UCSD-AML1 (cell line): ENCODE results near the gene TEX51.

Source experiments
- DNase-seq: peaks from one replicate; lab custom pipeline; 2025; ENCODE audit not compliant: unreplicated experiment; lab: John Stamatoyannopoulos, UW

The TEX51 gene

DNA sequence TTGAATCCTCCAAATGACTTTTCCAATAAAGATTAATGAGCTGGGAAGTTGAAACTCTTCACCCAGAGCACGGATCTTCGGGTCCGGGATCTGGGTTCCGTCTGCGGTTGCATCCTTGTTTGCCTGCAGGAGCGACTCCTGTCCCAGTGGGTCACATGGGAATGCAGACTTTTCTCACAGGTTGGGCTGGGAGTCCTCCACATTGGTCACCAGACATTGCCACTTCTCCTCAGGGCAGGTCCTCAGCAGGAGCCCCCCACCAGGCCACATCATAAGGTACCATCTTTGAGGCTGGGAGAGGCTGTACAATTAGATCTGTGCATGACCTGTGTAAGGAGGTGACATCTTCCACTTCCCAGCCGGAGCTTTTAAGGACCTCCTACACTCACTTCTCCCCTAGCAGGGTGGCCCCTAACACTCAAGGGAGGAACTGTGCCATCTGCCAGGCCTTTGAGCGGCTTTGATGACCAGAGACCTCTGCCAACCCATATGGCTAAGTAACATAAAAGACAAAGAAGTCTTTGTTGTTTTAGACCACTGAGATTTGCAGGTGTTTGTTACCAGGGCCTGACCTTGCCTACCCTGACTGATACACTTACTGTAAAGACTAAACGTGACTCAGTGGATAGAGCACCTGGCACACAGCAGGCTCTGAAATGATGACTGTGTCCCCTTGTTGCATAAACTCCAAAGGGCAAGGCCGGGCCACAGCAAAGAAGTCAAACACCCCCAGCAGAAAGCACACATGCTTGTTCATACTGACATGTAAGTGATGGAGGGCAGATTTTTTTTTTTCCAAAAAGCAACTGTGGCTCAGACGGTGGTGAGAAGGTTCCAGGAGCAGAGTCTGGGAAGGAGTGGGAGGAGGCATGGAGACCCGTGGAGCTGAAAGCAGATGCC is 7.9 kb upstream of the TEX51 start:
- DNase-seq, result no peak

DNA sequence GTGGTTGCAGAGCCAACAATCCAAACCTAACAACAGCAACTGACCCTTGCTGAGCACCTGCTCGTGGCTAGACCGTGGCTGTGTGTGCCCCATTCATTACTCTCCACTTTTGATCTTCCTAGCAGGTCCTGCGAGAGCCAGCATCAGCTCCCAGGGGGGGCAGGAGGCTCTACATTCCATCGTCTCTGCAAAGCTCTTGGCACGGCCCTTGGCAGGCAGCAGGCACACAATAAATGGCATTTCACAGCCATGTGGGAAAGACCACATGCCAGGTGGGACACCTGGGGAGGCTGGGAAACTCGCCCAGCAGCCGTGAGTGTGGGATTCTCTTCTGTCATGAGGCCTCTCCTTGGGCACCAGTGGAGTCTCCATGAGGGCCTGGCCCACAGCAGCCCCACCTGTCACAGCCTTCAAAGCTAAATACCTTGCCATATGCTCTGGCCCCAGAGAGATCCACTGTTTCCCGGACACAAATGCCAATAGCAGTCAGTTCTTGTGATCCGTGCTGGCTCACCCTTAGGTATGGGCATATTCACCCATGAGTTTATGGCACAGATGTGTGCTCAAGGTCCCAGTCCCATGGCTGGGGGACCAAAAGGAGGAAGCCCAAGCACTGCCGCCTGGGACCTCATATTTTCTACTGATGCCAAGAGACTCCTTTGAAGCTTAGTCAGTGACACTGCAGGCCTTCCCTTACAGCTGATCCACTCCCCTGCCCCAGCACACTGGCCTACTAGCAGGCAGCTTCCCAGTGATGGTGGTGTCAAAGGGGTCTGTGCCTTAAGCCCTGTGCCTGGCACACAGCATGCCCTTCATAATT is 6.8 kb upstream of the TEX51 start:
- DNase-seq, result no peak

DNA sequence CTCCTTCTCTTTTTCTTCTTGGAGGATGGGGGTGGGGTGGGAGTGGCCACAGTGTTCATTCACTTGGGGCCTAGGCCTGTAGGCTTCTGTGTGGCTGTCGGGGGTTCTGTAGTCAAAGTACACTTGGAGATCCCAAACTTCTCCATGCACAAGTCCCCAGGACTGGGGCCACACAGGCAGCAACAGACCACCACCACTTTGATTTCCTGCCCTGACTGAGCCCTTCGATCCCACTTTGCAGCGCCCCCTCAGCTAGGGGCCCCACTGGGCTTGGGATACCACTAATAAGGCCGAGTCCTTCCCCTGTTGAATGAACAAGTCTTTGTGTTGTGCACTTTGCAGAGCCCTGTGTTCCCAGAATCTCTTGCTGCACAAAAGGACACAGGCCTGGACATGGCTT is 5.5 kb upstream of the TEX51 start:
- DNase-seq, result no peak

DNA sequence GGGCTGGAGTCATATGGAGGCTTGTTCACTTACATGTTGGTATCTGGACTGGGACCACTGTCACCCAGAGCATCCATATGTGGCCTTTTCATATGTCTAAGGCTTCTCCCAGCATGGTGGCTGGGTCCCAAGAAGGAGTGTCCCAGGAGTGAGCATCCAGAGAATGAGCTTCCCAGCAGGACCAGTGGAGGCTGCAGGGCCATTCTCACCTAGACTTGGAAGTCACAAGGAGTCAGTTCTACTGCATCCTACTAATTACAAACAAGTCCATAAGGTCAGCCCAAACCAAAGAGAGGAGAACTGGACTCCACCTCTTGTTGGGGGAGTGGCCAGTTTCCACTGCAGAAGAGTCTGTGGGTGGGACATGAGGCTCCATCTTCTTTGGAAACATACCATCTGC is 5.1 kb upstream of the TEX51 start:
- no peak for DNase-seq

DNA sequence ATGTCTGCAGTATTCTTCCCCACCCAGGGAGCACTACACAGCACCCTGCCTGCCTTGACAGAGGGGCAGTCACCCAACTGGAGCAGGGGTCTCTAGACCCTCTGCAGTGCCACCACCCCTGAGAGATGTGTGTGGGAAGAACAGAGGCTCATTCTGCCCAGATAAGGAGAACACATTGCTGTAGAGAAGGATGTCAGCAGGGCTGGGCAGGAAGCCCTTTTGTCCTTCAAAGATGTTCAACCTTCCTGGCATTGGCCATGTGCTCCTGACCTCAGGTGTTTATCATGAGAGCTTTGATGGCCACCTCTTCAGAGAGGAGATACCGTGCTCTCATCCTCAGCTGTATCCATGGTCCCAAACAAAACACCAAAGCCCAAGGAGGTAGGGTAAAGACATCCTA is 4.6 kb upstream of the TEX51 start:
- DNase-seq, result no peak

DNA sequence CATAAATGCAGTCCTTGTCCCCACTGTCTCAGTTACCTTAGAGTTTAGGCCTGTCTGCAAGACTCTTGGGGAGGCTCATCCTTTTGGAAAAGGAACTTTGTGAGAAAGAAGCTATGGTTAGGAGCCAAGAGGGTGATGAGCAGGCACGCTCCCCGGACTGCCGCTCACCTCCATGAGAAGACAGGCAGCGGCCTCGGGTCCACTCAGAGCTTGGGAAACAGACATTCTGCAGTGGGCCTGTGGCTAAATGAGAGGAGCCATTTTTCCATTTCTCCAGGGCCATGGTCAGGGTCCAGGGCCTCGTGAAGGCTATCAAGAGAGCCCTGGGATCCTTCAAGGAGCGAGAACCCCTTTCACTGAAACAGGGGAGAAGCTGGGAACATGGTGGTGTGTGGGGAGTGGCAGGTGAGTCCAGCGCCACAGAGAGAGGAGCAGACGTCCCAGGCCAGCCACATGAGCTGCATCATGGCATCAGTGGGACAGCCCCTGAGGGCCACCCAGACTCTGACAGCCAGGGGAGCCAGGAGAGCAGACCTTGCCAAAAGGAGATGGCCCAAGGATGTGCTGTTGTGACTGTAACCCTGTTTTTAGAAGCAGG is 4.0 kb upstream of the TEX51 start:
- no peak for DNase-seq

DNA sequence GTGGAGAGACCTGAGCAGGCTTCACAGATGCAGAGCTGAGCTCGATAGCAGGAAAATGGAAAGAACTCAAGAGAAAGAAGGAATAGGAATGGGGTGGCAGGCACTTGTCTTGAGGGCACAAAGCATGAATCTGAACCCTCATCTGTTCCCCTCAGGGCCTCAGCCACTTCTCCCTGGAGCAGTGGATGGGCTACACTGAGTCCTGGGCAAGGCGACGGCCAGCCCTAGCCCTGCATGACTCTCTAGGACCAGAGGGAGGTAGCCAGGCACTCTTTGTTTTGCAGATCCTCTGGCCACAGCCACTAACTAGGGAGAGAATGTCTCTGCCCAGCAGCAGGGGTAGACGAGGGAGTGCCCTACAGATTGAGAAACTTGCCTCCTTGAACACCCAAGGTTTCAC is 3.4 kb upstream of the TEX51 start:
- DNase-seq, result no peak

DNA sequence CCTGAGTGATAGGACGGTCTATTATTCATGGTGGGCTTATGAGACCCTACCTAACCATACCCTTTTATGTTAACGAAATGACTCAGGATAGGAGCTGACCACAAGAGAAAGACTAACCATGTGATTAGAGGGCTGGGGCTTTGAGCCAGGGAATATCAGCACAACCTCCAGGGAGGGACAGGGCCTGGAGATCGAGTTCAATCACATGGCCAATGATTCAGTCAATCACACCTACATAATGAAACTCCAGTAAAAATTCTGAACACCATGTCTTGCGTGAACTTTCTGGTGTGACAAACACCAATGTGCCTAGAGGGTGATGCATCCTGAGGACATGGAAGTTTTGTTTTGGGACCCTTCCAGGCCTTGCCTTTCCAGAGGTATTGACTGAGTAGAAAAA is 2.2 kb upstream of the TEX51 start:
- DNase-seq, result no peak

DNA sequence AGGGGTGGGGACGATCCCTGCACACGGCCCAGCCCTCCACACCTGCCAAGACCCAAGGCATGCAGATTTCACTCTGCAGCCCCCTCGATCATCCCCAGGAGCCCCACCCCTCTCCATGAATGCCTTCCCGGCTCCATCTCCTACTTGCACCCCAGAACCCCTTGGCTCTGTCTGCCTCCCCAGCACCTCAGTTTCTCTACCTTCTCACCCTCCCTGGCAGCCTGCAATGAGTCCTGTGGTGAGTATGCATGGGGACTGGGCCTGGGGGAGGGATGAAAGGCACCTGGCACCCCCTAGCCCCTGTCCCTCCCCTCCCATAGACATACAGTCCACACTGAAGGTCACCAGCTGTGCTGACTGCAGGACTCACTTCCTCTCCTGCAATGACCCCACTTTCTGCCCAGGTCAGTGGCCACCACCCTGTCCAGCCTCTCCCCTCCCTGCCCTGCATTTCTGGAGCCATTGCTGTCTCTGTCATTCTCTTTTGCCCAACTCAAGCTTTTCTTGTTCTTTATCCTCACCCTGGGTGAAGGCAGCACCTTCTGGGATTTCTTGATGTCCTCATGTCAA is 1.0 kb downstream of the TEX51 start:
- no peak for DNase-seq

DNA sequence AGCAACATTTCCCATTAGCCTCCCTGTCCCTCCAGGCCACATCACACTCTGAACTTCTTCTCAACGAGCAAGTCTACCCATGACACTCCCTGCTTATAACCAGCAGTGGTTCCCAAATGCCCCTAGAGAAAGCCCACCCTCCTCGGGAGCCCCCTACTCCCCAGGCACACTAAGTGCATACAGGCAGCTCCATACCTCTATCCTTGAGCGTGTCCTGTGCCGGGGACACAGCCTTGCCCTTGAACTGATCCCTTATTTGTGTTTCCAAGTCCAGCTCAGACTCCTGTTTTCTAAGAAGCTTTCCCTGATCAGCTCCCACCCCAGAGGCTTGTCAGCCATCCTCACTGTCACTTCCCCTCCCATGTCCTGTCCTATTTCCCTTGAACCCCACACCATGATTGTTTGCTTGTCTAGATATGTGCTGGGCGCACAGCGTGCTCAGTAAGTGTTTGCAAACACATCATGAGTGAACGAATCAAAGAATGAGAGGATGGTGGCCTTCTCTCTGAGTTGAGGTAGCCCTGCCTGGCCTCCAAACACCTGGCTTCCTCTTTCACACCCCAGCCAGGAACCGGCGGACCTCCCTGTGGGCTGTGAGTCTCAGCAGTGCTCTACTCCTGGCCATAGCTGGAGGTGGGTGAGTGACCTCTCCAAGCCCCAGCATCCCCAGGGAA is 2.1 kb downstream of the TEX51 start:
- no peak for DNase-seq

DNA sequence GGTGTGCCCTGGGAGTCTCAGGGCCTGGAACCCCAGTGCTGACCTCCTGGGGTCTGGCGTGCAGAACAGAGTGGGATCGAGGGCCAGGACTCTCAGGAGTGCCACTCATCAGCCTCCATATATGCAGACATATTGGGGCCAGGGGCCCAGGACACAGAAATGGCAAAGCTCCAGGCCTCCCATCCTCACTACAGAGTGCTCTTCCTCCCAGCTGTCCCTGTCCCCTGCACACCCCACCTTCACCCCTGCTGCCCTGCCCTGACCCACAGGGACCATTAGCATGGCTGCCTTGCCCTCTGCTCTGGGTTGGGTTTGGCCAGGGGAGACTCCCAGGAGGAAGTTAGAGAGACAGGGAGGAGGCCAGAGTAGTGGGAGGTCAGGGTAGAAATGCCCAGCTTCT is 2.8 kb downstream of the TEX51 start:
- DNase-seq, result no peak

DNA sequence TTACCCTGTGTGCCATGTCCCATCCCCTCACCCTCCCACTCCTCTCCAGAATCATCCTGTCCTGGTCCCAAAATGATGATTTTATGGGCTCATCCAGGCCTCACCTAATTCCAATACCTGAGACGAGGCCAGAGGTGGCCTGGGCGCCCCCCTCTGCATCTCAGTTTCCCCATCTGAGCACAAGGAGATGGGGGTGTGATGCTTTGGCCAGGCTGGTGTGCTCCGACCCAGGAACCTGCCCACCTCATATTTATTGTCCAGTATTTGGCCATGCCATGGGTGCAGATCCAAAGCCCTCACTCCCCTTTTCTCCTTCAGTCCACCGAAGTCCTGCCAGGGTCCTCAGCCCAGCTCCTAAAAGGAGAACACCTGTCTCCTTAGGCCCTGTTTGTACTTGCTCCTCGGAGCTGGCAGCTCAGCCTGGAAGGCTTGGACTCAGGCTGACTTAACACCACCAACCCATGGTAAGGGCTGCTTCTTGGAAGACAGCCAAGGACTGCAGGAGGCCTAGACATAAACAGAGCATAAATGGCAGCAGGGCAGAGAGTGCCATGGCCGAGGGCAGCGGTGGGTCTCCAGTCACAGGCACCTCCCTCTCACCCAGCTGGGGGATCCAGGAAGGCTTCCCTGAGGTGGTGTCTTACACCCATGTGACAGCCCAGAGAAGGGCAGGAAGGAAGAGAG is 3.6 kb downstream of the TEX51 start:
- DNase-seq, result no peak

DNA sequence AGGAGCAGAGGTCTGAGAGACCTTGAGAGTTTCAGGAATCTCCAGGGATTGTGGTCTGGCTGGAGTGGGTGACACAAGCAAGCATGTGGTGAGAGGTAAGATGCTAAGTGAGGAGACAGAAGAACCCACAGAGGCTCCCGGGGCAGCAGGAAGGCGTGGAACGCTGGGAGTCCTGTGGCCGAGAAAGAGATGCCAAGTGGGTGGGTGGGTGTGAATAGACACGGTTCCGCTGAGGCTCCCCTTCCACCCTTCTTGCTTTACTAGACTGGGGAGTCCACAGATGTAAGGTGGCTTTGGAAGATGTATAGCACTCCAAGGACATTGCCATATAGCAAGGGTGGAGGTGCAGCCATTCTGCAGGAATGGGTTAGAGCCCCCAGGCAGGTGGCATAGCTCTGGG is 4.2 kb downstream of the TEX51 start:
- no peak for DNase-seq

DNA sequence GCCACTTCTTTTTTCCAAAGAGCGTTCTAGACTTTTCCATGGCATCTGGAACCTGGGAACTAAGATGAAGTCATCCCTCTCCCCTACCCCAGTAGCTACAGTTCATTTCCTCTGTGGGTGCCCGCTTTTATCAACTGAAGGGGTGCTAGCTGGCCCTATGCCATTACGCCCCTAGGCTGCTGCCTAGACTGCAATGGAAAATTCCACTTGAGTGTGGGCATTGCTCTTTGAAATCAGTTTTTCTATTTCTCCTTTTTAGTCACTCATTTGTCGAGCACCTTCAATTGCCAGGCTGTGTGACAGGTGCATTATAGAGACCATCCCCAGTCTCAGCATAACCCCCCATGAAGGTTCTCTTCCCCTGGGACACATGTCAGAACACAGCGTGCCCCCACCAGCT is 7.3 kb downstream of the TEX51 start:
- DNase-seq, result no peak

DNA sequence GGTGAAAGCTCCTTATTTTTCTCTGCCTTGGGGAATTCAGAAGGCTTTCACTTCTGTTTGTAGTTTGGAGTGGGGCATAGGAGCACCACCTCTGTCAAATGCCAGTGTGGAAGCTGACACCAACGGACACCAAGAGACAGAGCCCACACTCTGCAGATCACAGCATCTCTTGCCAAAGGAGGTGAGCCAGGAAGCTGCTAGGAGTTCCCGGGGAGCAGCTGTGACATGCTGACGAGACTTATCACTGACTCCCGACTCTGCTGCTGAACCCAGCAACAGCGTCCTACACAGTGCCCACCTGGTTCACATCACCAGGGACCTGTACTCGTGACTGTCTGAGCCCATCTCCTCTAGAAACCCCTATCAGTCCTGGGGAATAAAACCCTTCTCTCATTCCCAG is 8.1 kb downstream of the TEX51 start:
- DNase-seq, result no peak

DNA sequence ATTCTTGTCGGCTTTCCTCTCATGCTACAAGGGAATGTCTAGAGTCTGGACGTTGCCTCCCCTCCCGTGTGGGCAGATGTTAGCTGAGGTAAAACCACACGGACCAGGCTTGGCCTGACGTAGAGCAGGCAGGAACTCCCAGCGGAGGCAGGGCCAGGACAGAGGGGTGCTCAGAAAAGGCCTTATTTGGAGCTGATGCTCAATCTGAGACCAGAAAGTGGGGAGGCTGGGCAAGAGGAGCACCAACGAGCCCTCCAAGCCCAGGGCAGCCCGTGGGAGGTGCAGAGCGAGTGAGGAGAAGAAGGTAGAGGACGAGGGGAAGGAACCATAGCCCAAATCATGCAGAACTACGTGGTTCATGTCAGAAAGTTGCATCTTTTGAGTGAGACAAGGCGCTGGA is 9.0 kb downstream of the TEX51 start:
- no peak for DNase-seq

DNA sequence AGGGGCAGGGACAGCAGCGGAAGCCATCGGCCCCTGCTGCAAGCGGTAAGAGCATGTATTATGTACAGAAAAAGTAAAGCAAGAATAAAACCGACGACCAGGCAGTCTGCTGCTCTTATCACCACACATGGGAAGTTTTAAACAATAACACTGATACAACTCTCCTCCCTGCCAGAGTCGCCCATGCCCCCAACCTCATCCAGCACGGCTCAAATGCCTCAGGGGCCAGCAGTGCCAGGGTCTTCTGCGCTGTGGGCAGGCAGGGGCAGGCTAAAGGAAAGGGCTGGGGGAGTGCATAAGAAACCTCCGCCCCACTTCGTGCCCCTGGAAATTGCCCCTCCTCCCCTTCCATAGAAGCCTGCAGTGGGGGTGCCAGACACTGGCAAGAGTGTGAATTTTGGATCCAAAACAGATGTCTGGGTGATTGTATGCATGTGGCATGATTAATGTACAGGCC is 10.1 kb downstream of the TEX51 start:
- DNase-seq, result no peak

DNA sequence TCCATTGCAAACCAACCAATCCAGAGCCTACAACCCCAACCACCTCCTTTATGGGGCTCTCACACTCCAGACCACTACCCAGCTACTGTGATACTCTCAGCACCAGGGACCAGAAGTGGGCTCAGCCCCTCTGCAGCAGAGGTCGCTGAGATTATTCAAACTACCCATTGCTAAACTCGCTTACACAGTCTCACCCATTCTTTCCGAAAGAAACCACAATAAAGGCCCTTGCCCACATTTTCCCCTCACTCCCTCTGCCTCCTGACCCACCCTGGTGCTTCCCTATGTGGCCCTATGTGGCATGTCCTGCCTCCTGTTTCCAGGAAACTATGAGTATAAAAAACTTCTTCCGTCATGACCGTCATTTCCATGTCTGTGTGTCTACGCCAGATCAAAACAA is 10.7 kb downstream of the TEX51 start:
- no peak for DNase-seq

DNA sequence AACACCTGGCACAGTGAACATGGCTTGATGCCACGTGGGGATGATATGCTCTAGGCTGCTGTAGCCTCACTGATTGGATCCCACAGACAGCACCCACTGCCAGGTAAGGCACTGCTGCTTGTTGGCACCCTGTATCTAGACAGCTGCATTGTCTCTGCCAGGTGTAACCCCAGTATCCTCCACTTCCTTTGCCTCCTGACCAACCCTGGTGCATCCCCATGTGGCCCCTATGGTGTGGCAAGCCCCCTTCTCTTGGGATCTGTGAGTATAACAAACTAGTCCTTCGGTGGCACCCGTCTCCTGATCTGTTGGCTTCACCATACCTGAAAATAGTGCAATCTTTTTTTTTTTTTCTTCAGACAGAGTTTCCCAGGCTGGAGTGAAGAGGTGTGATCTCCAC is 11.1 kb downstream of the TEX51 start:
- DNase-seq, result no peak

DNA sequence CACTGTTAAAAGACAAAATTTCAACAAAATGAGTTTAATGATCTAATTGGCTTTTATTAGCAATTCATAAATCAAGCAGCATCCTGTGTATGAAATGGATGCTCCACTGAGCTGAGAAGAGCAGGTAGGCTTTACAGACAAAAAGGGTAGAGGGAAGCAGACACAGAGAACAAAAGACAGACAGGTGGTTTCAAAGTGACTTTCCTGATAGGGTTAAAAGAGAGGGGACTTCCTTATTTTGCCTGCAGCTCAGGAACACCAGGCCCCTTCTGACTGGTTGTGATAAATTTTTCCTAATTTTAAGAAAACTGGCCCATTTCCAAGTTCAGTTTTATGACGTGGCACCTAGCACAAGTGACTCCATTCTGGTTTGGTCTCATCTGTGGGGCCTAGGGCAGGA is 11.9 kb downstream of the TEX51 start:
- DNase-seq, result no peak
